ENCODE measurements around the gene KCTD17. TPM values are rescaled to one million over a fixed set of nuclear protein-coding genes. Genes with fewer than 3 reads are reported as not detected.

The KCTD17 gene
- total RNA-seq, 1 donor from 2014 or later, result 19.0 TPM

GRCh38 chr22:37103656-37104452 lies 52.3 kb downstream of the KCTD17 start:
- no peak for DNase-seq (ENCODE audit: low spot score)

- no peak for DNase-seq (ENCODE audit: low spot score)
These were observed 53.6 kb downstream of the KCTD17 start for GRCh38 chr22:37105154-37105553.

GRCh38 chr22:37105990-37106389 lies 54.4 kb downstream of the KCTD17 start:
- no peak for DNase-seq (ENCODE audit: low spot score)

- no peak for DNase-seq (ENCODE audit: low spot score)
These were observed 56.5 kb downstream of the KCTD17 start for GRCh38 chr22:37107816-37108621.

- DNase-seq (ENCODE audit: low spot score), result no peak
These were observed 57.8 kb downstream of the KCTD17 start, which contains the start of gene TMPRSS6 for GRCh38 chr22:37109242-37109917. Gene TMPRSS6 (minus strand): TSS chr22:37109713. CDS start chr22:37103417, 6,296 bp downstream.

GRCh38 chr22:37111156-37111717 lies 59.7 kb downstream of the KCTD17 start:
- no peak for DNase-seq (ENCODE audit: low spot score)

- no peak for DNase-seq (ENCODE audit: low spot score)
These were observed 60.7 kb downstream of the KCTD17 start for GRCh38 chr22:37112084-37112728.

Other genes with a start within 250 kb of the KCTD17 start
- 15.2 TPM for gene PVALB, start 234.7 kb upstream of the KCTD17 start, total RNA-seq (ENCODE audit: insufficient read depth, low replicate concordance)
- 13.5 TPM for gene NCF4, start 190.7 kb upstream of the KCTD17 start, total RNA-seq (ENCODE audit: insufficient read depth, low replicate concordance)
- 8.7 TPM for gene CSF2RB, start 138.1 kb upstream of the KCTD17 start, total RNA-seq (ENCODE audit: insufficient read depth, low replicate concordance)
- gene TST, start 32.3 kb upstream of the KCTD17 start, total RNA-seq (ENCODE audit: insufficient read depth, low replicate concordance), result 12.5 TPM
- 60.2 TPM for gene MPST, start 32.0 kb upstream of the KCTD17 start, total RNA-seq (ENCODE audit: insufficient read depth, low replicate concordance)
- gene TMPRSS6, start 58.0 kb downstream of the KCTD17 start, total RNA-seq (ENCODE audit: insufficient read depth, low replicate concordance), result not detected
- not detected for gene IL2RB, start 98.2 kb downstream of the KCTD17 start, total RNA-seq (ENCODE audit: insufficient read depth, low replicate concordance)
- 13.0 TPM for gene C1QTNF6, start 136.5 kb downstream of the KCTD17 start, total RNA-seq (ENCODE audit: insufficient read depth, low replicate concordance)
- 1.7 TPM for gene SSTR3, start 160.7 kb downstream of the KCTD17 start, total RNA-seq (ENCODE audit: insufficient read depth, low replicate concordance)
- 17.3 TPM for gene RAC2, start 192.5 kb downstream of the KCTD17 start, total RNA-seq (ENCODE audit: insufficient read depth, low replicate concordance)
- 44.8 TPM for gene CYTH4, start 230.8 kb downstream of the KCTD17 start, total RNA-seq (ENCODE audit: insufficient read depth, low replicate concordance)

Data from umbilical cord (tissue), 2 donors.